HG03095 (cell line): ENCODE results near the gene ASB1.

Experiments
- ATAC-seq: cut with Tn5 transposase; IDR thresholded peaks from one replicate; pipeline ENCODE4 v1.9.1; 2021; ENCODE audit warnings: moderate library complexity; ENCODE audit not compliant: unreplicated experiment

Gene ASB1

GRCh38 chr2:238489896-238490295 lies 63.2 kb downstream of the ASB1 start:
- ATAC-seq, result no peak

- ATAC-seq, result no peak
These were observed 66.1 kb downstream of the ASB1 start for GRCh38 chr2:238492840-238493239.

GRCh38 chr2:238493411-238493810 lies 66.7 kb downstream of the ASB1 start:
- ATAC-seq, result no peak

- ATAC-seq, result no peak
These were observed 67.3 kb downstream of the ASB1 start for GRCh38 chr2:238493880-238494572.

- ATAC-seq, result no peak
These were observed 67.8 kb downstream of the ASB1 start for GRCh38 chr2:238494573-238494961.

- ATAC-seq, result no peak
These were observed 68.7 kb downstream of the ASB1 start for GRCh38 chr2:238495422-238495821.

- no peak for ATAC-seq
These were observed 70.3 kb downstream of the ASB1 start for GRCh38 chr2:238496756-238497609.

- no peak for ATAC-seq
These were observed 70.9 kb downstream of the ASB1 start for GRCh38 chr2:238497610-238498005.

- no peak for ATAC-seq
These were observed 71.5 kb downstream of the ASB1 start for GRCh38 chr2:238498188-238498587.

- ATAC-seq, result no peak
These were observed 72.1 kb downstream of the ASB1 start for GRCh38 chr2:238498691-238499295.

- no peak for ATAC-seq
These were observed 73.2 kb downstream of the ASB1 start for GRCh38 chr2:238499731-238500580.

- ATAC-seq, result no peak
These were observed 74.6 kb downstream of the ASB1 start for GRCh38 chr2:238501311-238501710.
